A549 (cell line): ENCODE results near the gene MAP3K10.

ENCODE experiments used
- CTCF ChIP-seq: fragments of >200 bp; sonication (Bioruptor Twin); formaldehyde crosslinking; IDR thresholded peaks from 3 replicates; pipeline ENCODE4 v1.5.1; 2016
- POLR2AphosphoS2 ChIP-seq: conservative IDR thresholded peaks from 2 replicates; pipeline ENCODE4 v1.6.1; 2012; ENCODE audit warnings: low read length, improper control_type of control experiment, inconsistent platforms

GRCh38 chr19:40175820-40176219 is 15.4 kb upstream of the MAP3K10 start:
- TF ChIP-seq CTCF (no peak), POLR2AphosphoS2 (no peak)
